ENCODE data around the gene EML6. TPM values are rescaled to one million over a fixed set of nuclear protein-coding genes. Genes with fewer than 3 reads are reported as not detected.

Gene EML6
- total RNA-seq, 1 donor: 1.1 TPM

GRCh38 chr2:54699665-54700064 lies 23.8 kb upstream of the EML6 start:
- H3K36me3 ChIP-seq (ENCODE audit: insufficient read depth, low read length): no peaks in the 10 kb centered on the region
- H3K27ac ChIP-seq (ENCODE audit: low read depth, low read length): no peak overlapping the region
- no peak overlapping the region for H3K4me3 ChIP-seq (ENCODE audit: insufficient read depth, low read length)
- no peak overlapping the region for H3K4me2 ChIP-seq (ENCODE audit: insufficient read depth, low read length)
- no peaks in the 10 kb centered on the region for H3K79me2 ChIP-seq (ENCODE audit: insufficient read depth, low read length)
- H3K9me3 ChIP-seq (ENCODE audit: low read depth, low read length): no peaks in the 10 kb centered on the region
- no peak overlapping the region for H2AFZ ChIP-seq (ENCODE audit: low read length)
- no peak for TF ChIP-seq CTCF (IDR thresholded peaks at IDR 0.05; ENCODE audit: extremely low read depth, low read depth, low read length)
- DNase-seq (ENCODE audit: insufficient read length, low spot score, missing footprints): no peak
- no peaks in the 10 kb centered on the region for H3K4me1 ChIP-seq (ENCODE audit: insufficient read depth, low read length)
- no peaks in the 10 kb centered on the region for H3K27me3 ChIP-seq (ENCODE audit: insufficient read depth, low read length)
- H4K20me1 ChIP-seq (ENCODE audit: insufficient read depth, low read length): no peaks in the 10 kb centered on the region

- Histone ChIP-seq H3K4me1 (ENCODE audit: insufficient read depth, low read length) (no peaks in the 10 kb centered on the region), H3K9me3 (ENCODE audit: low read depth, low read length) (no peaks in the 10 kb centered on the region), H3K27ac (ENCODE audit: low read depth, low read length) (no peak overlapping the region), H4K20me1 (ENCODE audit: insufficient read depth, low read length) (no peaks in the 10 kb centered on the region), H3K4me2 (ENCODE audit: insufficient read depth, low read length) (no peak overlapping the region), H3K36me3 (ENCODE audit: insufficient read depth, low read length) (no peaks in the 10 kb centered on the region), H3K27me3 (ENCODE audit: insufficient read depth, low read length) (no peaks in the 10 kb centered on the region), H3K79me2 (ENCODE audit: insufficient read depth, low read length) (no peaks in the 10 kb centered on the region), H2AFZ (ENCODE audit: low read length) (no peak overlapping the region), H3K4me3 (ENCODE audit: insufficient read depth, low read length) (no peak overlapping the region)
- no peak for DNase-seq (ENCODE audit: insufficient read length, low spot score, missing footprints)
- no peak for TF ChIP-seq CTCF (IDR thresholded peaks at IDR 0.05; ENCODE audit: extremely low read depth, low read depth, low read length)
Measured at GRCh38 chr2:54701029-54701428, 22.4 kb upstream of the EML6 start.

GRCh38 chr2:54704238-54704637 lies 19.2 kb upstream of the EML6 start:
- Histone ChIP-seq H3K4me3 (ENCODE audit: insufficient read depth, low read length) (no peak overlapping the region), H2AFZ (ENCODE audit: low read length) (no peak overlapping the region), H3K4me2 (ENCODE audit: insufficient read depth, low read length) (no peak overlapping the region), H3K27ac (ENCODE audit: low read depth, low read length) (no peak overlapping the region), H3K79me2 (ENCODE audit: insufficient read depth, low read length) (no peaks in the 10 kb centered on the region), H4K20me1 (ENCODE audit: insufficient read depth, low read length) (no peaks in the 10 kb centered on the region), H3K36me3 (ENCODE audit: insufficient read depth, low read length) (no peaks in the 10 kb centered on the region), H3K27me3 (ENCODE audit: insufficient read depth, low read length) (no peaks in the 10 kb centered on the region), H3K9me3 (ENCODE audit: low read depth, low read length) (no peaks in the 10 kb centered on the region), H3K4me1 (ENCODE audit: insufficient read depth, low read length) (peaks cover 6% of the 10 kb centered on the region)
- no peak for DNase-seq (ENCODE audit: insufficient read length, low spot score, missing footprints)
- no peak for TF ChIP-seq CTCF (IDR thresholded peaks at IDR 0.05; ENCODE audit: extremely low read depth, low read depth, low read length)

GRCh38 chr2:54704688-54705605 lies 18.5 kb upstream of the EML6 start:
- no peaks in the 10 kb centered on the region for H3K79me2 ChIP-seq (ENCODE audit: insufficient read depth, low read length)
- no peaks in the 10 kb centered on the region for H3K36me3 ChIP-seq (ENCODE audit: insufficient read depth, low read length)
- H2AFZ ChIP-seq (ENCODE audit: low read length): no peak overlapping the region
- H3K4me1 ChIP-seq (ENCODE audit: insufficient read depth, low read length): peaks cover 9% of the 10 kb centered on the region
- no peaks in the 10 kb centered on the region for H4K20me1 ChIP-seq (ENCODE audit: insufficient read depth, low read length)
- H3K9me3 ChIP-seq (ENCODE audit: low read depth, low read length): no peaks in the 10 kb centered on the region
- no peak for DNase-seq (ENCODE audit: insufficient read length, low spot score, missing footprints)
- H3K4me2 ChIP-seq (ENCODE audit: insufficient read depth, low read length): no peak overlapping the region
- TF ChIP-seq CTCF (IDR thresholded peaks at IDR 0.05; ENCODE audit: extremely low read depth, low read depth, low read length): peak; percentile 66
- no peak overlapping the region for H3K27ac ChIP-seq (ENCODE audit: low read depth, low read length)
- H3K4me3 ChIP-seq (ENCODE audit: insufficient read depth, low read length): no peak overlapping the region
- no peaks in the 10 kb centered on the region for H3K27me3 ChIP-seq (ENCODE audit: insufficient read depth, low read length)
